Esophagus muscularis mucosa (tissue), 4 donors: Measurements from ENCODE around the gene GPR85. TPM values are rescaled to one million over a fixed set of nuclear protein-coding genes. Genes with fewer than 3 reads are reported as not detected.

Source experiments
- DNase-seq: peaks from one replicate; pipeline ENCODE4 v3.0.0-alpha.2; 2017; ENCODE audit errors: extremely low spot score
- H3K27ac ChIP-seq, 4 donors: fragments of 200-600 bp; sonication (generic); replicated peaks in 1 of 4; 1 replicate in 3 of 4; 2 replicates in 1 of 4; pipeline ENCODE4 v1.5.1; 2016 to 2019; ENCODE audit warnings: mild to moderate bottlenecking in 1 of 4
- H3K27me3 ChIP-seq, 4 donors: fragments of 200-600 bp; sonication (generic); one replicate each; pipeline versions ENCODE4 v1.5.1 to v1.6.0; 2016 to 2019
- H3K36me3 ChIP-seq, 4 donors: fragments of 200-600 bp; sonication (generic); one replicate each; pipeline ENCODE4 v1.5.1; 2016 to 2019
- H3K4me1 ChIP-seq, 4 donors: fragments of 200-600 bp; sonication (generic); one replicate each; pipeline ENCODE4 v1.5.1; 2016 to 2019
- H3K4me3 ChIP-seq, 4 donors: fragments of 200-600 bp; sonication (generic); 1 replicate in 2 of 4; 2 replicates in 2 of 4; pipeline ENCODE4 v1.5.1; 2016 to 2019; ENCODE audit warnings: mild to moderate bottlenecking in 4 of 4, moderate library complexity in 1 of 4
- H3K9me3 ChIP-seq, 4 donors: fragments of 200-600 bp; sonication (generic); 1 replicate in 3 of 4; 2 replicates in 1 of 4; pipeline ENCODE4 v1.5.1; 2016 to 2019
- CTCF ChIP-seq, 3 experiments: fragments of 200-600 bp in 2 of 3; fragments of 450-650 bp in 1 of 3; sonication (generic) in 2 of 3; IDR thresholded peaks; one replicate each; pipeline ENCODE4 v1.5.1; 2017 to 2019; ENCODE audit warnings: antibody characterized with exemption in 3 of 3, mild to moderate bottlenecking in 2 of 3, moderate library complexity in 1 of 3
- EP300 ChIP-seq: sonication (generic); formaldehyde crosslinking; IDR thresholded peaks from one replicate; pipeline ENCODE4 v1.6.1; 2017; ENCODE audit warnings: antibody characterized with exemption
- POLR2A ChIP-seq: fragments of 450-650 bp; IDR thresholded peaks from one replicate; pipeline ENCODE4 v1.6.1; 2017; ENCODE audit warnings: antibody characterized with exemption, moderate library complexity, mild to moderate bottlenecking, low read depth
- POLR2AphosphoS5 ChIP-seq, 2 donors: sonication (generic); formaldehyde crosslinking; IDR thresholded peaks; one replicate each; pipeline ENCODE4 v1.6.1; 2017; ENCODE audit warnings: antibody characterized with exemption in 2 of 2
- WGBS: methylation state at CpG from one replicate; pipeline ENCODE4 v1.1.5; 2018; 5-methylcytosine and 5-hydroxymethylcytosine counted together
- intact Hi-C: fragments of 100-400 bp; cut with DNase I; formaldehyde crosslinking; loops from one replicate; pipeline ENCODE4 v1.15.1; 2023
- total RNA-seq, 4 donors: library from RNA; depleted of rRNA; stranded (reverse); fragments of >200 nt; gene quantifications; one replicate each; pipeline versions ENCODE4 v1.1.0 to v1.2.1, GENCODE V29; 2016

The GPR85 gene
- 1 to 10 TPM in 2 of 4 donors, under 1 TPM in 1, not detected in 1; 0.46 to 1.7 (median 1.7) TPM for total RNA-seq

- H3K27ac ChIP-seq = peak within 1 kb of the TSS in 2 of 4 donors; percentile 21 to 39
- H3K4me3 ChIP-seq = peak within 1 kb of the TSS; percentile 50 to 65 (median 51)
- intact Hi-C loops = no loop called here
- no peak for DNase-seq
- peaks cover 0 to 22% (median 16%) of the 10 kb centered on the region in 4 donors for H3K4me1 ChIP-seq
- no peaks in the 10 kb centered on the region for H3K36me3 ChIP-seq
- 2% methylated on average over 22 of the region's 29 CpGs for WGBS
- no peak for TF ChIP-seq CTCF (IDR thresholded peaks at IDR 0.05)
- no peak for TF ChIP-seq EP300
- TF ChIP-seq POLR2A = no peak
- no peak for TF ChIP-seq POLR2AphosphoS5 (IDR thresholded peaks at IDR 0.05)
- peaks cover 0 to 11% (median 0%) of the 10 kb centered on the region in 4 donors for H3K27me3 ChIP-seq
- no peaks in the 10 kb centered on the region for H3K9me3 ChIP-seq
These were observed at the start of gene GPR85 for GRCh38 chr7:113086431-113086888. TSS of gene GPR85 (minus strand) at chr7:113086827. CDS start at chr7:113084721, 2,106 bp downstream.

- no peak overlapping the region for H3K4me3 ChIP-seq
- intact Hi-C loops = no loop called here
- WGBS = 84% methylated on average over 1 of the region's 1 CpG
- H3K27me3 ChIP-seq = no peaks in the 10 kb centered on the region
- TF ChIP-seq EP300 = no peak
- no peak for TF ChIP-seq POLR2AphosphoS5 (IDR thresholded peaks at IDR 0.05)
- H3K9me3 ChIP-seq = no peaks in the 10 kb centered on the region
- no peak overlapping the region for H3K27ac ChIP-seq
- no peak for DNase-seq
- H3K4me1 ChIP-seq = no peaks in the 10 kb centered on the region
- no peaks in the 10 kb centered on the region for H3K36me3 ChIP-seq
These were observed 47.4 kb upstream of the GPR85 start for GRCh38 chr7:113134025-113134424.

- H3K4me1 ChIP-seq = no peaks in the 10 kb centered on the region
- H3K27me3 ChIP-seq = no peaks in the 10 kb centered on the region
- TF ChIP-seq EP300 = no peak
- no peak for TF ChIP-seq CTCF (IDR thresholded peaks at IDR 0.05)
- TF ChIP-seq POLR2A = no peak
- TF ChIP-seq POLR2AphosphoS5 (IDR thresholded peaks at IDR 0.05) = no peak
- intact Hi-C loops = no loop called here
- H3K4me3 ChIP-seq = no peak overlapping the region
- no peak overlapping the region for H3K27ac ChIP-seq
- no peak for DNase-seq
- no peaks in the 10 kb centered on the region for H3K9me3 ChIP-seq
- 92% methylated on average over 2 of the region's 2 CpGs for WGBS
- H3K36me3 ChIP-seq = no peaks in the 10 kb centered on the region
These were observed 44.7 kb upstream of the GPR85 start for GRCh38 chr7:113131367-113131766.

GRCh38 chr7:113128031-113128430 lies 41.4 kb upstream of the GPR85 start:
- Histone ChIP-seq H3K27me3 (no peaks in the 10 kb centered on the region), H3K27ac (no peak overlapping the region), H3K9me3 (no peaks in the 10 kb centered on the region), H3K4me1 (no peaks in the 10 kb centered on the region), H3K4me3 (no peak overlapping the region), H3K36me3 (no peaks in the 10 kb centered on the region)
- WGBS = 91% methylated on average over 1 of the region's 1 CpG
- no peak for DNase-seq
- TF ChIP-seq EP300 (no peak), CTCF (IDR thresholded peaks at IDR 0.05) (no peak), POLR2AphosphoS5 (IDR thresholded peaks at IDR 0.05) (no peak), POLR2A (no peak)
- intact Hi-C loops = no loop called here

- 93% methylated on average over 2 of the region's 2 CpGs for WGBS
- no peak overlapping the region for H3K27ac ChIP-seq
- DNase-seq = no peak
- H3K27me3 ChIP-seq = no peaks in the 10 kb centered on the region
- H3K4me3 ChIP-seq = no peak overlapping the region
- no peaks in the 10 kb centered on the region for H3K9me3 ChIP-seq
- H3K36me3 ChIP-seq = no peaks in the 10 kb centered on the region
- no peak for TF ChIP-seq CTCF (IDR thresholded peaks at IDR 0.05)
- TF ChIP-seq EP300 = no peak
- TF ChIP-seq POLR2A = no peak
- no peak for TF ChIP-seq POLR2AphosphoS5 (IDR thresholded peaks at IDR 0.05)
- intact Hi-C loops = no loop called here
- no peaks in the 10 kb centered on the region for H3K4me1 ChIP-seq
These were observed 39.1 kb upstream of the GPR85 start for GRCh38 chr7:113125728-113126127.
